GM12873 (cell line): ENCODE measurements around the gene RAB5B.

Source experiments
- TF ChIP-seq, protein P1 (sequence below): IDR thresholded peaks from 2 replicates; pipeline ENCODE4 v1.5.1; 2012; ENCODE audit warnings: low read depth, mild to moderate bottlenecking, moderate library complexity, low read length, control low read depth; ENCODE audit not compliant: insufficient read depth; ENCODE audit errors: missing control alignments

The RAB5B gene

DNA sequence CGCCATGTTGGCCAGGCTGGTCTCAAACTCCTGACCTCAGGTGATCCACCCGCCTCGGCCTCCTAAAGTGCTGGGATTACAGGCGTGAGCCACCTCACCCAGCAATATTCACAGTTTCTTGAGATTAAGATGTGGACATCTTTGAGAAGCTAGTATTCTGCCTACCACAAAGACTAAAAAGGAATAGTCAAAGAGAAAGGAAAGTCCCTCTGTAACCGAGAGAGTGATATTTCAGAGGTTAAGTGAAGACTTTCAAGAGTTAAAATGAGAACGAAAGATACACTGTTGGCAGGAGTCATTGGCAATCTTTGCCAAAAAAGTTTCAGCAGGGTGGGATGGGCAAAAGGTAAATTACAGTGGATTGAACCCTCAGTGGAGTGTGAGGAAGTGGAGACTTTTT is 27.3 kb upstream of the RAB5B start:
- TF ChIP-seq, protein P1, sequence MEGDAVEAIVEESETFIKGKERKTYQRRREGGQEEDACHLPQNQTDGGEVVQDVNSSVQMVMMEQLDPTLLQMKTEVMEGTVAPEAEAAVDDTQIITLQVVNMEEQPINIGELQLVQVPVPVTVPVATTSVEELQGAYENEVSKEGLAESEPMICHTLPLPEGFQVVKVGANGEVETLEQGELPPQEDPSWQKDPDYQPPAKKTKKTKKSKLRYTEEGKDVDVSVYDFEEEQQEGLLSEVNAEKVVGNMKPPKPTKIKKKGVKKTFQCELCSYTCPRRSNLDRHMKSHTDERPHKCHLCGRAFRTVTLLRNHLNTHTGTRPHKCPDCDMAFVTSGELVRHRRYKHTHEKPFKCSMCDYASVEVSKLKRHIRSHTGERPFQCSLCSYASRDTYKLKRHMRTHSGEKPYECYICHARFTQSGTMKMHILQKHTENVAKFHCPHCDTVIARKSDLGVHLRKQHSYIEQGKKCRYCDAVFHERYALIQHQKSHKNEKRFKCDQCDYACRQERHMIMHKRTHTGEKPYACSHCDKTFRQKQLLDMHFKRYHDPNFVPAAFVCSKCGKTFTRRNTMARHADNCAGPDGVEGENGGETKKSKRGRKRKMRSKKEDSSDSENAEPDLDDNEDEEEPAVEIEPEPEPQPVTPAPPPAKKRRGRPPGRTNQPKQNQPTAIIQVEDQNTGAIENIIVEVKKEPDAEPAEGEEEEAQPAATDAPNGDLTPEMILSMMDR, result no peak

DNA sequence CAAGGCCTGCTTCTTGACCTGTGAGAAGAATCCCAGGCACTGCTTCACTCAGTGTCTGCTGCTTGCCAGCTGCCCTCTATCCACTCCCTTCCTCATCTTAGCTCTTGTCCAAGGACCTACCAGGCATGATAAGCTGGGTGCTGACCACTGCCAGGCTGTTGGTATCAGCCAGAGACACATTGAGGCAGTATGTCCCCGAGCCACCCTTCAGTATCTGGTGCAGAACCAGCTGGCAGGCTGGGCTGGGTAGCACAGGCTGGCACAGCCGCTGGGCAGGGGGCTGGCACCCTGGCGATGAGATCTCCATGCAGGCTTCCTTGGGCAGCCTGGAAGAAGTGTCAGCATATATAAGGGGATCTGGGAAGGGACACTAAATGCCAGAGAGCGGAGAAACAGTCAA is 18.5 kb upstream of the RAB5B start:
- TF ChIP-seq, protein P1, result no peak

DNA sequence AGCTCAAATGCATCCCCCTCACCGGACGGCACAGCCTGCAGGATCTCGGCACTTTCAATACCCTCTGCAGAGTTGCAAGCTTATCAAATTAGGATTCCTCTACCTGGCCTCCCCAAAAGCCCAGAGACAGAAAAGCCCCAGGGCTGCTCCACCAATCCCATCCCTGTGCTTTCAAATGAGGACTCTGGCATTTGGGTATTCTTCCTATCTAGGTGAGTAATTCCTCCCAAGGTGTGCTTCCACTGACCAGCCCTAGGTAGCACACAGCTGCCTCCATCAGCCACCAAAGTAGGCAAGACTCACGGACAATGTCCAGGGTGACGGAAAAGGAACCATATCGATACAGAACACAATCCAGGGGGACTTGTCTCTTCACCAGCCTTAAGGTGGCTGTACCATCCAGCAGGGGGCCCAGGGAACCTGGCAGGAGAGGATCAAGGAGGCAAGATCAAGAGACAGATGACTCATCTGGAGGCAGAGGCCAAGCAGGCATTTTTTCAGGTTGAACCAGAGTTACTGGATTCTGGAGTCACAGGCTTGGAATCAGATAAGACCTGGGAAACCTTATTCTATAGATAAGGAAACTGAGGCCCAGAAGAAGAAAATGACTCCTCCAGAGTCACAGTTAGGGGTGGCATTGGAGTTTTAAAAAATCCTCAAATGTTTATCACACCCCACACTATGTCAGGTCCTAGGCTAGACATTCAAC is 17.9 kb upstream of the RAB5B start:
- TF ChIP-seq, protein P1, result peak; percentile 49

DNA sequence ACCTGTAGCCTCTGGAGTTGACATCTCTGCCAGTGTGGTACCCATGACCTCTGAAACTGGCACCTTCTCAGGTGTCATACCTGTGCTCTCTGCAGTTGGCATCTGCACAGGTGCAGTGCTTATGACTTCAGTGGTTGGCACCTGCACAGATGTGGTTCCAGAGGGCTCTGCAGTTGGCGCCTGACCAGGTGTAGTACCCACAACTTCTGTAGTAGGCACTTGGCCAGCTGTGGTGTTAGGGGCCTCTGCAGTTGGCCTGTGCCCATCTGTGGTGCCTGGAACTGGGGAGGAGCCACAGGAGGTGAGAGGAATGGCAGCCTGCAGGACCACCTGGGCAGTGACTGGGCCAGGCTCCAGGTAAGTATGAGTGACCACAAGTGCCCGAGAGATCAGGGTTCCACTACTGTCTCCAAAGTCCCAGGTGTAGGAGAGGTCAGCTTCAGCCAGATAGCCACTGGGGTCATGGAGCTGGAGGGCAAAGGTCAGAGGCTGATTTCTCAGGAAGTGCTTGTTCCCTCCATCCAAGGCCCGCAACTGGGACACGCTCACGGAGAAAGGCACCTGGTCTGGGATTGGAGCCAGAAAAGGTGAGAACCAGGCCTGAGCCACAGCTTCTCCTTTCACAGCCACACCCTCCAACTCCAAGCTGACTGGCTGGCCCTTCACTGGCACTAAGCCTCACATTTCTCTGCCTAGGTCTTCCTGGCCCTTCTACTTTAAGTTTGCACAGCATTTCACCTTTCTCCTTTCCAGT is 16.6 kb upstream of the RAB5B start:
- TF ChIP-seq, protein P1, result no peak

DNA sequence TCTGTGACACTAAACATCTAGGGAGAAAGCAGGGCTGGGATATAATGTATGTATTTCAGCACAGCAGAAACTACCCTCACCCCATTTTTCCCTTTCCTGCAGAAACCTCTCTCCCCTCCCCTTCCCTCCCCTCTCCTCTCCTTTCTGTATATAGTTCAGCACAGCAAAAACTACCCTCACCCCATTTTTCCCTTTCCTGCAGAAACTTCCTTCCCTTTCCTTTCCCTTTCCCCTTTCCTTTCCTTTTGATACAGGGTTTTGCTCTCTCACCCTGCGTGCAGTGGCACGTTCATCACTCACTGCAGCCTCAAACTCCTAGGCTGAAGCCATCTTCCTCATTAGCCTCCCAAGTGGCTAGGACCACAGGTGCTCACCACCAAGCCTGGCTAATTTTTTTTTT is 10.1 kb upstream of the RAB5B start:
- TF ChIP-seq, protein P1, result no peak

DNA sequence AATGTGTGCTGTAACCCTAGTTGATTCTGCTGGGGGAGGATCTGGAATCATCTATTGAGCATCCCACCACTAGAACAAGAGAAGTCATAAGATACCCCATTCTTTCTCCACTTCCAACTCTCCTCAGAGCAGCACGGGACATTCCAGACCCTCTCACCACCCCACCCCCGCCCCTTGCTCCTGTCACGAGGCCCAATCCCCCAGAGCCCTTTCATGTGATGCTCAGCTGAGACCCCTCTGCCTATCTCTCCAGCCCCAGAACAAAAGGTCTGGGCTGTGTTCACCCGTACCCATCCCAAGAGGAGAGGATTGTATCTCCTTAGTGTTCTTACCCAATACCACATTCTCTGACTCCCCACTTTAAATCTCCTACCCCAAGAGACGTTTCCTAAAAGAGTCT is 8.6 kb upstream of the RAB5B start:
- TF ChIP-seq, protein P1, result no peak

DNA sequence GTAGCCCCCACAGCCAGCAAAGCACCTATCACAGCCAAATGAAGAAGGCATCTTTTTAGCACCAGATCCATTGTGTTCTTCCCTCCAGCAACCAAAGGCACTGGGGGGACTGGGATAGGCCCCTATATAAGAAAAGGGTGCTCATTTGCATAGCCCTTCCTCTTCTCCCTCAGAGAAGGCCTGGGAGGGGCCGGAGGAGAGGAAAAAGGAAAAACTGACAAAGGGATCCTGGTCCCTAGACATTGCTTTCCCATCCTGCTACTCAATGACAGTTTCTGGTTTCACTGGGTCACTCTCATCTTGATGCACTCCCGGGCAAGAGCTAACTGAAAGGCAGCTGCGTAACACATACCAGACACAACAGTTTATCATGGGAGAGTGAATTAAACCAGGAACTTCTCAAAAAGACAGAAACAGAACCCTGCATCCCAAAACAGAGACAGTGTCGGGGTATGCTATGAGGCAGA is 7.9 kb upstream of the RAB5B start, which contains the start of gene PMEL:
PMEL (minus strand) TSS at position 102 of the 467 bp plus-strand sequence; CDS start at position 71, 31 bp downstream.
- TF ChIP-seq, protein P1, result no peak
